Measurements from ENCODE around the gene TM7SF2. TPM values are rescaled to one million over a fixed set of nuclear protein-coding genes. Genes with fewer than 3 reads are reported as not detected.

TM7SF2 gene
- total and polyA plus RNA-seq, 2 of the 13 experiments (the other 11 are each of a cell fraction or from before 2014, with no cell fraction given), result 56.0 to 66.9 TPM

DNA sequence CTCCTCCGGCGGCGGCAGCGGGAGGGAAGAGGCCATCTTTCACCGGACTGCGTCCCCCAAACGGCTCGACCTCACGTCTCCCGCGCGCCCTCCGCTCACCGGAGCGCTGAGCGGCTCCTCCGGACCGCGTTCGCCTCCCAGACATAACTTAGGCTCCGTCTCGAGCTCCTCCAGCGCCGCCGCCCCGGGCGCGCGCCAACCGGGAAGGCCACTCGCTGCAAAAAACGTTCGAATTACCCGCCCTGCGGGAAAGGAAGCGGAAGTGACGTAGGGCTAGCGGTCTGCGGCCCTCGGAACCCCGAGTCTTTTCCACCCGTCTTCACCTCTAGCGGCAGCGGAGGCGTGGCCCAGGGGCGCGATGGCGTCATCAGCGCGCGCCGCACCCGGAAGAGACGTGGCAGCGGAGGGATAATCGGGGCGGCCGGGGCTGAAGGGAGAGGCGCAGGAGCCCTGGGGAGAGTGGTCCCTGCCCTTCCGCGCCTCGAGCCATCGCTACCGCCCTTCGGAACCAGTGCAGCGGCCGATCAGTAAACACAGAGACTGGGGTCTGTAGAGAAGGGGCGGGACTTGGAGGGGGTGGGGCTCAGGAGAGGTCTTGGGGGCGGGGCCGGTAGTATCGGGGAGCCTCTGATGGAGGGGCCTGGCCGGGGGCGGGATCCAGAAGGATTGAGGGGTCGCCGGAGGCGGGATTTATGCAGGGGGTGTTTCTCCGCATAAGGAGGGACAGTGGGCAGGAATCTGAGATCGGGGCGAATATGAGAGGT lies 27.7 kb upstream of the TM7SF2 start, which contains the start of the genes CDCA5 and ZFPL1 (continued):
- TF ChIP-seq ZNF724P (CRISPR knock-in tag; IDR thresholded peaks at IDR 0.05; ENCODE audit: borderline replicate concordance) (peak; percentile 92), ZNF776 (CRISPR knock-in tag; IDR thresholded peaks at IDR 0.05) (no peak), HNRNPK (IDR thresholded peaks at IDR 0.05; ENCODE audit: low read depth, low read length, poor library complexity, severe bottlenecking) (peak; percentile 48), TBX3 (IDR thresholded peaks at IDR 0.05; ENCODE audit: borderline replicate concordance) (no peak), ZNF430 (CRISPR knock-in tag; IDR thresholded peaks at IDR 0.05) (peak; percentile 64; the same call in 1 of the 2 replicates), SP1 (IDR thresholded peaks at IDR 0.05) (0 out of 2 replicates have a peak, but pooled peaks have one; percentile 26), SP1 (CRISPR knock-in tag; IDR thresholded peaks at IDR 0.05) (peak; percentile 99), ZNF235 (CRISPR knock-in tag; IDR thresholded peaks at IDR 0.05; ENCODE audit: borderline replicate concordance) (no peak), TEAD2 (CRISPR knock-in tag; IDR thresholded peaks at IDR 0.05) (no peak), HCFC1 (IDR thresholded peaks at IDR 0.05; ENCODE audit: low read depth, low read length) (peak; percentile 78), AKAP8 (CRISPR knock-in tag; IDR thresholded peaks at IDR 0.05) (no peak), DR1 (CRISPR knock-in tag; IDR thresholded peaks at IDR 0.05) (peak; percentile 70; the same call in 1 of the 2 replicates), SAP130 (CRISPR knock-in tag; IDR thresholded peaks at IDR 0.05; ENCODE audit: low read depth) (peak; percentile 100), ZNF670 (CRISPR knock-in tag; IDR thresholded peaks at IDR 0.05; ENCODE audit: borderline replicate concordance) (peak; percentile 76; the same call in 1 of the 2 replicates)
- TF ChIP-seq, protein P1, sequence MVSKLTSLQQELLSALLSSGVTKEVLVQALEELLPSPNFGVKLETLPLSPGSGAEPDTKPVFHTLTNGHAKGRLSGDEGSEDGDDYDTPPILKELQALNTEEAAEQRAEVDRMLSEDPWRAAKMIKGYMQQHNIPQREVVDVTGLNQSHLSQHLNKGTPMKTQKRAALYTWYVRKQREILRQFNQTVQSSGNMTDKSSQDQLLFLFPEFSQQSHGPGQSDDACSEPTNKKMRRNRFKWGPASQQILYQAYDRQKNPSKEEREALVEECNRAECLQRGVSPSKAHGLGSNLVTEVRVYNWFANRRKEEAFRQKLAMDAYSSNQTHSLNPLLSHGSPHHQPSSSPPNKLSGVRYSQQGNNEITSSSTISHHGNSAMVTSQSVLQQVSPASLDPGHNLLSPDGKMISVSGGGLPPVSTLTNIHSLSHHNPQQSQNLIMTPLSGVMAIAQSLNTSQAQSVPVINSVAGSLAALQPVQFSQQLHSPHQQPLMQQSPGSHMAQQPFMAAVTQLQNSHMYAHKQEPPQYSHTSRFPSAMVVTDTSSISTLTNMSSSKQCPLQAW (CRISPR knock-in tag; IDR thresholded peaks at IDR 0.05), result peak; percentile 86
- TF ChIP-seq, protein P2, sequence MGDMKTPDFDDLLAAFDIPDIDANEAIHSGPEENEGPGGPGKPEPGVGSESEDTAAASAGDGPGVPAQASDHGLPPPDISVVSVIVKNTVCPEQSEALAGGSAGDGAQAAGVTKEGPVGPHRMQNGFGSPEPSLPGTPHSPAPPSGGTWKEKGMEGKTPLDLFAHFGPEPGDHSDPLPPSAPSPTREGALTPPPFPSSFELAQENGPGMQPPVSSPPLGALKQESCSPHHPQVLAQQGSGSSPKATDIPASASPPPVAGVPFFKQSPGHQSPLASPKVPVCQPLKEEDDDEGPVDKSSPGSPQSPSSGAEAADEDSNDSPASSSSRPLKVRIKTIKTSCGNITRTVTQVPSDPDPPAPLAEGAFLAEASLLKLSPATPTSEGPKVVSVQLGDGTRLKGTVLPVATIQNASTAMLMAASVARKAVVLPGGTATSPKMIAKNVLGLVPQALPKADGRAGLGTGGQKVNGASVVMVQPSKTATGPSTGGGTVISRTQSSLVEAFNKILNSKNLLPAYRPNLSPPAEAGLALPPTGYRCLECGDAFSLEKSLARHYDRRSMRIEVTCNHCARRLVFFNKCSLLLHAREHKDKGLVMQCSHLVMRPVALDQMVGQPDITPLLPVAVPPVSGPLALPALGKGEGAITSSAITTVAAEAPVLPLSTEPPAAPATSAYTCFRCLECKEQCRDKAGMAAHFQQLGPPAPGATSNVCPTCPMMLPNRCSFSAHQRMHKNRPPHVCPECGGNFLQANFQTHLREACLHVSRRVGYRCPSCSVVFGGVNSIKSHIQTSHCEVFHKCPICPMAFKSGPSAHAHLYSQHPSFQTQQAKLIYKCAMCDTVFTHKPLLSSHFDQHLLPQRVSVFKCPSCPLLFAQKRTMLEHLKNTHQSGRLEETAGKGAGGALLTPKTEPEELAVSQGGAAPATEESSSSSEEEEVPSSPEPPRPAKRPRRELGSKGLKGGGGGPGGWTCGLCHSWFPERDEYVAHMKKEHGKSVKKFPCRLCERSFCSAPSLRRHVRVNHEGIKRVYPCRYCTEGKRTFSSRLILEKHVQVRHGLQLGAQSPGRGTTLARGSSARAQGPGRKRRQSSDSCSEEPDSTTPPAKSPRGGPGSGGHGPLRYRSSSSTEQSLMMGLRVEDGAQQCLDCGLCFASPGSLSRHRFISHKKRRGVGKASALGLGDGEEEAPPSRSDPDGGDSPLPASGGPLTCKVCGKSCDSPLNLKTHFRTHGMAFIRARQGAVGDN (CRISPR knock-in tag; IDR thresholded peaks at IDR 0.05), result peak; percentile 86
- TF ChIP-seq, protein P3, sequence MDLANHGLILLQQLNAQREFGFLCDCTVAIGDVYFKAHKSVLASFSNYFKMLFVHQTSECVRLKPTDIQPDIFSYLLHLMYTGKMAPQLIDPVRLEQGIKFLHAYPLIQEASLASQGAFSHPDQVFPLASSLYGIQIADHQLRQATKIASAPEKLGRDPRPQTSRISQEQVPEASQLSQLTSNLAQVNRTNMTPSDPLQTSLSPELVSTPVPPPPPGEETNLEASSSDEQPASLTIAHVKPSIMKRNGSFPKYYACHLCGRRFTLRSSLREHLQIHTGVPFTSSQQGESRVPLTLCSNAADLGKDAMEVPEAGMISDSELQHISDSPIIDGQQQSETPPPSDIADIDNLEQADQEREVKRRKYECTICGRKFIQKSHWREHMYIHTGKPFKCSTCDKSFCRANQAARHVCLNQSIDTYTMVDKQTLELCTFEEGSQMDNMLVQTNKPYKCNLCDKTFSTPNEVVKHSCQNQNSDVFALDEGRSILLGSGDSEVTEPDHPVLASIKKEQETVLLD (CRISPR knock-in tag; IDR thresholded peaks at IDR 0.05; ENCODE audit: low read depth), result peak; percentile 87
- TF ChIP-seq, protein P4, sequence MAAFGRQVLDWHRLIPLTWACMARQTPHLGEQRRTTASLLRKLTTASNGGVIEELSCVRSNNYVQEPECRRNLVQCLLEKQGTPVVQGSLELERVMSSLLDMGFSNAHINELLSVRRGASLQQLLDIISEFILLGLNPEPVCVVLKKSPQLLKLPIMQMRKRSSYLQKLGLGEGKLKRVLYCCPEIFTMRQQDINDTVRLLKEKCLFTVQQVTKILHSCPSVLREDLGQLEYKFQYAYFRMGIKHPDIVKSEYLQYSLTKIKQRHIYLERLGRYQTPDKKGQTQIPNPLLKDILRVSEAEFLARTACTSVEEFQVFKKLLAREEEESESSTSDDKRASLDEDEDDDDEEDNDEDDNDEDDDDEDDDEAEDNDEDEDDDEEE (CRISPR knock-in tag; IDR thresholded peaks at IDR 0.05), result 0 out of 2 replicates have a peak, but pooled peaks have one; percentile 76

Measured in HepG2 (cell line).